ENCODE results near the gene LRRN1. TPM values are rescaled to one million over a fixed set of nuclear protein-coding genes. Genes with fewer than 3 reads are reported as not detected.
"Not testable (repeated sequence)": the region's sequence is repeated elsewhere in the genome, so short reads cannot be mapped to it uniquely, and the experiment has no call there.

LRRN1 gene
- polyA plus RNA-seq, 1 donor from 2014 or later = 24.5 TPM

DNA sequence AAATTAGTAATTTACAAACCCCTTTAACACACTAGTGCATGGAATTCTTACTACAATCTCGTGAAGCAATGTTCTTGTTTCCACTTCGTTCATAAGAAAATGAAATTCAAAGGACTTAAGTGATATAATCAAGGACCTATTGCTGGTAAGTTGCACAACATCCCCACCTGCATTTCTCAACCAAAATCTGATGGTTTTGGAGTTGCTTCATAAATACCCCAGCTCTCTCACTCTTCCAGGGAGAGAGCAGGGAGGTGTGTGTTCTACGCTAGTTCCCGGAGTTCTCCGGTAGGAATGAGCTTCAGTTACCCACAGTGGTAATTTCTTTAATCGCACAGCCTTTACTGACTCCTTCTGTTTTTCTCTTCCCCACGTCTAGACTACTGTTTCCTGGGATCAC, 81.8 kb downstream of the LRRN1 start:
- no peaks in the 10 kb centered on the region for H3K36me3 ChIP-seq (ENCODE audit: insufficient read depth, low read length)
- no peaks in the 10 kb centered on the region for H3F3A ChIP-seq (ENCODE audit: insufficient read depth, low read length, poor library complexity, severe bottlenecking)

DNA sequence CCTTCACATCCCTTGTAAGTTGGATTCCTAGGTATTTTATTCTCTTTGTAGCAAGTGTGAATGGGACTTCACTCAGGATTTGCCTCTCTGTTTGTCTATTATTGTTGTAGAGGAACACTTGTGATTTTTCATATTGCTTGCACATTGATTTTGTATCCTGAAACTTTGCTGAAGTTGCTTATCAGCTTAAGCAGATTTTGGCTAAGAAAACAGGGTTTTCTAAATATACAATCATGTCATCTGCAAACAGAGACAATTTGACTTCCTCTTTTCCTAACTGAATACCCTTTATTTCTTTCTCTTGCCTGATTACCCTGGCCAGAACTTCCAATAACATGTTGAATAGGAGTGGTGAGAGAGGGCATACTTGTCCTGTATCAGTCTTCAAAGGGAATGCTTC, 88.1 kb downstream of the LRRN1 start:
- H2AFZ ChIP-seq (ENCODE audit: low read depth, low read length) = not testable (repeated sequence)

More for the DNA sequence above, 81.8 kb downstream of the LRRN1 start:
- no peak overlapping the region for H3K27ac ChIP-seq (ENCODE audit: low read length)
- H3K4me2 ChIP-seq (ENCODE audit: low read length) = no peak overlapping the region
- TF ChIP-seq EP300 (conservative IDR thresholded peaks at IDR 0.05; ENCODE audit: poor library complexity, severe bottlenecking) = no peak
- TF ChIP-seq MXI1 (conservative IDR thresholded peaks at IDR 0.05; ENCODE audit: poor library complexity, severe bottlenecking) = no peak
- no peak for TF ChIP-seq POLR2AphosphoS5 (IDR thresholded peaks at IDR 0.05)
- TF ChIP-seq, protein P1, sequence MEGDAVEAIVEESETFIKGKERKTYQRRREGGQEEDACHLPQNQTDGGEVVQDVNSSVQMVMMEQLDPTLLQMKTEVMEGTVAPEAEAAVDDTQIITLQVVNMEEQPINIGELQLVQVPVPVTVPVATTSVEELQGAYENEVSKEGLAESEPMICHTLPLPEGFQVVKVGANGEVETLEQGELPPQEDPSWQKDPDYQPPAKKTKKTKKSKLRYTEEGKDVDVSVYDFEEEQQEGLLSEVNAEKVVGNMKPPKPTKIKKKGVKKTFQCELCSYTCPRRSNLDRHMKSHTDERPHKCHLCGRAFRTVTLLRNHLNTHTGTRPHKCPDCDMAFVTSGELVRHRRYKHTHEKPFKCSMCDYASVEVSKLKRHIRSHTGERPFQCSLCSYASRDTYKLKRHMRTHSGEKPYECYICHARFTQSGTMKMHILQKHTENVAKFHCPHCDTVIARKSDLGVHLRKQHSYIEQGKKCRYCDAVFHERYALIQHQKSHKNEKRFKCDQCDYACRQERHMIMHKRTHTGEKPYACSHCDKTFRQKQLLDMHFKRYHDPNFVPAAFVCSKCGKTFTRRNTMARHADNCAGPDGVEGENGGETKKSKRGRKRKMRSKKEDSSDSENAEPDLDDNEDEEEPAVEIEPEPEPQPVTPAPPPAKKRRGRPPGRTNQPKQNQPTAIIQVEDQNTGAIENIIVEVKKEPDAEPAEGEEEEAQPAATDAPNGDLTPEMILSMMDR (IDR thresholded peaks at IDR 0.05; ENCODE audit: poor library complexity, severe bottlenecking) = no peak
- no peak for TF ChIP-seq EZH2 (IDR thresholded peaks at IDR 0.05; ENCODE audit: borderline replicate concordance, insufficient read depth, low read length, poor library complexity, severe bottlenecking)
- no peak for TF ChIP-seq RAD21 (conservative IDR thresholded peaks at IDR 0.05)
- TF ChIP-seq, protein P2, sequence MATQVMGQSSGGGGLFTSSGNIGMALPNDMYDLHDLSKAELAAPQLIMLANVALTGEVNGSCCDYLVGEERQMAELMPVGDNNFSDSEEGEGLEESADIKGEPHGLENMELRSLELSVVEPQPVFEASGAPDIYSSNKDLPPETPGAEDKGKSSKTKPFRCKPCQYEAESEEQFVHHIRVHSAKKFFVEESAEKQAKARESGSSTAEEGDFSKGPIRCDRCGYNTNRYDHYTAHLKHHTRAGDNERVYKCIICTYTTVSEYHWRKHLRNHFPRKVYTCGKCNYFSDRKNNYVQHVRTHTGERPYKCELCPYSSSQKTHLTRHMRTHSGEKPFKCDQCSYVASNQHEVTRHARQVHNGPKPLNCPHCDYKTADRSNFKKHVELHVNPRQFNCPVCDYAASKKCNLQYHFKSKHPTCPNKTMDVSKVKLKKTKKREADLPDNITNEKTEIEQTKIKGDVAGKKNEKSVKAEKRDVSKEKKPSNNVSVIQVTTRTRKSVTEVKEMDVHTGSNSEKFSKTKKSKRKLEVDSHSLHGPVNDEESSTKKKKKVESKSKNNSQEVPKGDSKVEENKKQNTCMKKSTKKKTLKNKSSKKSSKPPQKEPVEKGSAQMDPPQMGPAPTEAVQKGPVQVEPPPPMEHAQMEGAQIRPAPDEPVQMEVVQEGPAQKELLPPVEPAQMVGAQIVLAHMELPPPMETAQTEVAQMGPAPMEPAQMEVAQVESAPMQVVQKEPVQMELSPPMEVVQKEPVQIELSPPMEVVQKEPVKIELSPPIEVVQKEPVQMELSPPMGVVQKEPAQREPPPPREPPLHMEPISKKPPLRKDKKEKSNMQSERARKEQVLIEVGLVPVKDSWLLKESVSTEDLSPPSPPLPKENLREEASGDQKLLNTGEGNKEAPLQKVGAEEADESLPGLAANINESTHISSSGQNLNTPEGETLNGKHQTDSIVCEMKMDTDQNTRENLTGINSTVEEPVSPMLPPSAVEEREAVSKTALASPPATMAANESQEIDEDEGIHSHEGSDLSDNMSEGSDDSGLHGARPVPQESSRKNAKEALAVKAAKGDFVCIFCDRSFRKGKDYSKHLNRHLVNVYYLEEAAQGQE (IDR thresholded peaks at IDR 0.05; ENCODE audit: borderline replicate concordance) = no peak
- no peak for TF ChIP-seq SMC3 (conservative IDR thresholded peaks at IDR 0.05; ENCODE audit: poor library complexity)
- TF ChIP-seq TAF1 (IDR thresholded peaks at IDR 0.05; ENCODE audit: low read depth) = no peak
- H3K9me3 ChIP-seq (ENCODE audit: low read length) = no peaks in the 10 kb centered on the region
- H4K20me1 ChIP-seq (ENCODE audit: insufficient read depth) = no peaks in the 10 kb centered on the region
- H3K27me3 ChIP-seq (ENCODE audit: insufficient read depth, low read depth, low read length) = no peaks in the 10 kb centered on the region
- no peak overlapping the region for H3K9ac ChIP-seq (ENCODE audit: low read length)
- no peak overlapping the region for H2AFZ ChIP-seq (ENCODE audit: low read depth, low read length)
- no peaks in the 10 kb centered on the region for H3K79me2 ChIP-seq (replicated peaks; ENCODE audit: insufficient read depth, low read length)
- no peak overlapping the region for H3K4me3 ChIP-seq (ENCODE audit: low read length)
- no peaks in the 10 kb centered on the region for H3K9me2 ChIP-seq (ENCODE audit: insufficient read depth, low read length)

DNA sequence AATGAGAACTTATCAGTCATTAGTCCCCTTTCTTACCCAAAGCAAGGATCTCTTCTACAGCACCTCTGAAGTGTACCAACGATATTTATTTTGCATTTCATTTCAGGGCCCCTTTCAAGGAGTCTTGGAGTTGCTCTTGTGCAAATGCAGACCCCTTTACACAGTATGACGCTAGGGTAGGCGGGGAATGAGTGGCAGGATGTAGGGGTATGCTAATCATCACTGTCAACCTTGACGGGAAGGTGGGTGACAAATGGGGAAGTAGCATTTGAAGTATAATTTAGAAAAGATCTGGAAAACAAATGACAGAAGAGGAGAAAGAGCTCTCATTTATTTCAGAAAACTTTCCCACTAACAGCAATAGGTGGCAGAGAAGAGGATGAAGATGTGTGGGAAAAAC, 94.4 kb downstream of the LRRN1 start:
- H3K4me2 ChIP-seq (ENCODE audit: low read length) = no peak overlapping the region
- no peak overlapping the region for H2AFZ ChIP-seq (ENCODE audit: low read depth, low read length)
- peak; percentile 41 for TF ChIP-seq EP300 (conservative IDR thresholded peaks at IDR 0.05; ENCODE audit: poor library complexity, severe bottlenecking)
- TF ChIP-seq, protein P1 (IDR thresholded peaks at IDR 0.05; ENCODE audit: poor library complexity, severe bottlenecking) = no peak
- no peak for TF ChIP-seq RAD21 (conservative IDR thresholded peaks at IDR 0.05)
- TF ChIP-seq TAF1 (IDR thresholded peaks at IDR 0.05; ENCODE audit: low read depth) = no peak
- H3K79me2 ChIP-seq (replicated peaks; ENCODE audit: insufficient read depth, low read length) = no peaks in the 10 kb centered on the region
- H3K9ac ChIP-seq (ENCODE audit: low read length) = no peak overlapping the region
- no peak overlapping the region for H3K27ac ChIP-seq (ENCODE audit: low read length)
- no peak overlapping the region for H3K4me3 ChIP-seq (ENCODE audit: low read length)
- H4K20me1 ChIP-seq (ENCODE audit: insufficient read depth) = no peaks in the 10 kb centered on the region
- H3K9me2 ChIP-seq (ENCODE audit: insufficient read depth, low read length) = no peaks in the 10 kb centered on the region
- no peaks in the 10 kb centered on the region for H3K9me3 ChIP-seq (ENCODE audit: low read length)
- no peaks in the 10 kb centered on the region for H3K27me3 ChIP-seq (ENCODE audit: insufficient read depth, low read depth, low read length)
- H3K36me3 ChIP-seq (ENCODE audit: insufficient read depth, low read length) = no peaks in the 10 kb centered on the region
- H3F3A ChIP-seq (ENCODE audit: insufficient read depth, low read length, poor library complexity, severe bottlenecking) = no peaks in the 10 kb centered on the region

More for the DNA sequence above, 88.1 kb downstream of the LRRN1 start:
- not testable (repeated sequence) for H3K27me3 ChIP-seq (ENCODE audit: insufficient read depth, low read depth, low read length); H3K9me2 ChIP-seq (ENCODE audit: insufficient read depth, low read length); H3K36me3 ChIP-seq (ENCODE audit: insufficient read depth, low read length); H4K20me1 ChIP-seq (ENCODE audit: insufficient read depth); H3K9ac ChIP-seq (ENCODE audit: low read length); H3K27ac ChIP-seq (ENCODE audit: low read length); H3K4me2 ChIP-seq (ENCODE audit: low read length); H3K9me3 ChIP-seq (ENCODE audit: low read length); H3K79me2 ChIP-seq (replicated peaks; ENCODE audit: insufficient read depth, low read length); H3F3A ChIP-seq (ENCODE audit: insufficient read depth, low read length, poor library complexity, severe bottlenecking); H3K4me3 ChIP-seq (ENCODE audit: low read length)

Data from neural cell (in vitro differentiated cells).